Small intestine (tissue), 7 donors: ENCODE results near the gene MYRF. TPM values are rescaled to one million over a fixed set of nuclear protein-coding genes. Genes with fewer than 3 reads are reported as not detected.

Experiments used
- DNase-seq, 2 donors: peaks; one replicate each; pipeline versions ENCODE4 v3.0.0 to v3.0.0-alpha.2; 2013
- FAIRE-seq: peaks from 2 replicates; lab custom pipeline; 2012; peaks lifted over from hg19 to GRCh38; lab: Jason Lieb, UNC
- H3K27ac ChIP-seq, 3 donors: one replicate each; pipeline ENCODE4 v1.5.1; 2013; ENCODE audit warnings: low read length in 2 of 3, mild to moderate bottlenecking in 2 of 3, control low read depth in 1 of 3, inconsistent platforms in 1 of 3, low read depth in 1 of 3, moderate library complexity in 1 of 3
- H3K27me3 ChIP-seq, 3 donors: one replicate each; pipeline ENCODE4 v1.6.1; 2013; ENCODE audit warnings: low read length in 3 of 3, inconsistent platforms in 1 of 3; ENCODE audit not compliant: control insufficient read depth in 3 of 3, insufficient read depth in 3 of 3
- H3K36me3 ChIP-seq, 3 donors: one replicate each; pipeline ENCODE4 v1.6.1; 2013; ENCODE audit warnings: low read length in 3 of 3, inconsistent platforms in 1 of 3, low read depth in 1 of 3, mild to moderate bottlenecking in 1 of 3, moderate library complexity in 1 of 3; ENCODE audit not compliant: control insufficient read depth in 3 of 3, insufficient read depth in 2 of 3
- H3K4me1 ChIP-seq, 3 donors: one replicate each; pipeline ENCODE4 v1.6.1; 2013; ENCODE audit warnings: low read length in 2 of 3, inconsistent platforms in 1 of 3, low read depth in 1 of 3, mild to moderate bottlenecking in 1 of 3, moderate library complexity in 1 of 3; ENCODE audit not compliant: control insufficient read depth in 3 of 3, insufficient read depth in 2 of 3
- H3K4me3 ChIP-seq, 3 donors: one replicate each; pipeline ENCODE4 v1.5.1; 2013; ENCODE audit warnings: low read length in 3 of 3, control low read depth in 1 of 3, inconsistent platforms in 1 of 3, low read depth in 1 of 3, mild to moderate bottlenecking in 1 of 3, moderate library complexity in 1 of 3
- H3K9me3 ChIP-seq, 2 donors: one replicate each; pipeline ENCODE4 v1.6.1; 2013; ENCODE audit warnings: low read depth in 1 of 2, low read length in 1 of 2; ENCODE audit not compliant: control insufficient read depth in 2 of 2, insufficient read depth in 1 of 2
- WGBS, 3 donors: extraction: QIAGEN DNeasy Blood & Tissue Kit; methylation state at CpG; one replicate each; pipeline ENCODE4 v1.1.7; 2013; 5-methylcytosine and 5-hydroxymethylcytosine counted together
- polyA plus RNA-seq, 4 donors: library from polyadenylated mRNA; stranded (reverse) in 3 of 4; unstranded in 1 of 4; fragments of 200-250 nt in 3 of 4; fragments of 120-200 nt in 1 of 4; gene quantifications; one replicate each; pipeline versions ENCODE4 v1.2.1 to v1.2.3, GENCODE V29; 2013
- donor health status: healthy with polysubstance abuse.
- donor health status: control.
- donor health status: control.
- donor health status: Bipolar disorder and iron deficiency.
- donor health status: healthy.

Gene MYRF
- polyA plus RNA-seq, 4 donors, result 19.9 to 48.1 (median 22.3) TPM

DNA sequence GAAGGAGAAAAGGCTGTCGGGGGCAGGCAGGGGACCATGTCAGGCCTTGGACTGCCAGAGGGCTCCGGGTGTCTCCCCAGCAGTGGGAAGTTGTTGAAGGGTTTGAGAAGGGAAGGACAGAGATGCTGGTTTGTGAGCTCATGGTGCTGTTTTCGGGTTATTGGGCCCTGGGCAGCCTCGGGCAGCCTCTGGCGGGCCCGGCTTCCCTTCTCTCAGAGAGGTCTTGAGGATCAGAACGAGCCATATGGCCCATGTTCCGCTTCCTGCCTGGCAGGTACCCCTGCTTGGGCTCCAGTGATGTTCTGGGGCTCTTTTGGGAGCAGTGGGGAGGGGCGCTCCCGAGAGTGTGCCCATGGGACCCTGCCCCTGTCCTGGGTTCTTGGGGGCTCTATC lies 9.8 kb downstream of the MYRF start:
- no peaks in the 10 kb centered on the region for H3K27me3 ChIP-seq
- no peak for FAIRE-seq
- DNase-seq, result no peak
- H3K36me3 ChIP-seq, result peaks cover 0 to 71% (median 0%) of the 10 kb centered on the region in 3 donors
- H3K4me3 ChIP-seq, result no peak overlapping the region
- 78 to 89% (median 78%) methylated on average over 9 to 10 of the region's 10 CpGs for WGBS, 3 donors
- no peak overlapping the region for H3K27ac ChIP-seq
- no peaks in the 10 kb centered on the region for H3K9me3 ChIP-seq
- peaks cover 0 to 58% (median 3%) of the 10 kb centered on the region in 3 donors for H3K4me1 ChIP-seq

GRCh38 chr11:61762798-61763197 lies 10.4 kb downstream of the MYRF start:
- WGBS, 3 donors, result 49 to 85% (median 75%) methylated on average over 14 to 15 of the region's 15 CpGs
- FAIRE-seq (no peak), DNase-seq (no peak)
- Histone ChIP-seq H3K9me3 (no peaks in the 10 kb centered on the region), H3K36me3 (peaks cover 0 to 69% (median 0%) of the 10 kb centered on the region in 3 donors), H3K27ac (peak overlapping the region in 1 of 3 donors; percentile 18), H3K4me3 (no peak overlapping the region), H3K27me3 (no peaks in the 10 kb centered on the region), H3K4me1 (peaks cover 0 to 54% (median 2%) of the 10 kb centered on the region in 3 donors)

DNA sequence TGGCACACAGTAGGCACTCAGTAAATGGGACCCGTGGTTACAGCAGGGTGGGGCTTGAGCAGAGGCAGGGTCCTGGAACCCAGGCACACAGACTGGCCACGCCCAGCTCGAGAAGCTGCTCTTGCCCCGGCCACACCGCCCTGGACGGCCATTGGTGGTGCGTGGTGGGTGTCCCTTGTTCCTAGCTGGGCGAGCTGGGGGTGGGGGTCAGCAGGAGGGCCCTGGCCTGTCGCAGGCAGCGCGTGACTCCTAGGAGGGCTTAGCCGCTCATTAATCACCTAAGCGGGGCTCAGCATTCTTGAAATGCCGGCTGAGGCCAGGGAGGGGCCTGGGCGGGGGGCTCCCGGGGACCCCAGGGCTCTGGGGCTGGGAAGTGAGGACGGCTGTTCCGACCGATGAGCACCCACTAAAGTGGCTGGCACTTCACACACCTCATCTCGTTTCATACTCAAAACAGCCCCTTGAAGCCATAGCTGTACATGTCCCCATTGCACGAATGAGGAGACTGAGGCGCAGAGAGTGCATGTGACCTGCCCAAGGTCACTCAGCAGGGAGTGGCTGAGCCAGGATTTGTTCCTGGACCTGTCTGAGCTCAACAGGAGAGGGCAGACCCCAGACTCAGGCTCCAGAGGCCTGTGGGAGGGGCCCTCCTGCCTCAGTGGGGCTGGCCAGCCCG lies 11.6 kb downstream of the MYRF start:
- Histone ChIP-seq H3K27me3 (no peaks in the 10 kb centered on the region), H3K4me3 (no peak overlapping the region), H3K36me3 (peaks cover 0 to 67% (median 0%) of the 10 kb centered on the region in 3 donors), H3K9me3 (no peaks in the 10 kb centered on the region), H3K27ac (peak overlapping the region in 1 of 3 donors; percentile 67), H3K4me1 (peaks cover 0 to 55% (median 0%) of the 10 kb centered on the region in 3 donors)
- DNase-seq (no peak), FAIRE-seq (no peak)
- WGBS, 3 donors, result 76 to 77% (median 76%) methylated on average over 23 of the region's 23 CpGs

- Histone ChIP-seq H3K9me3 (no peaks in the 10 kb centered on the region), H3K36me3 (peaks cover 0 to 71% (median 0%) of the 10 kb centered on the region in 3 donors), H3K4me3 (no peak overlapping the region), H3K27ac (peak overlapping the region in 1 of 3 donors; percentile 67), H3K27me3 (no peaks in the 10 kb centered on the region), H3K4me1 (peaks cover 0 to 62% (median 0%) of the 10 kb centered on the region in 3 donors)
- 49 to 58% (median 54%) methylated on average over 20 to 22 of the region's 22 CpGs for WGBS, 3 donors
- DNase-seq (peak; percentile 46 to 64), FAIRE-seq (no peak)
These were observed 12.3 kb downstream of the MYRF start for GRCh38 chr11:61764606-61765260.

DNA sequence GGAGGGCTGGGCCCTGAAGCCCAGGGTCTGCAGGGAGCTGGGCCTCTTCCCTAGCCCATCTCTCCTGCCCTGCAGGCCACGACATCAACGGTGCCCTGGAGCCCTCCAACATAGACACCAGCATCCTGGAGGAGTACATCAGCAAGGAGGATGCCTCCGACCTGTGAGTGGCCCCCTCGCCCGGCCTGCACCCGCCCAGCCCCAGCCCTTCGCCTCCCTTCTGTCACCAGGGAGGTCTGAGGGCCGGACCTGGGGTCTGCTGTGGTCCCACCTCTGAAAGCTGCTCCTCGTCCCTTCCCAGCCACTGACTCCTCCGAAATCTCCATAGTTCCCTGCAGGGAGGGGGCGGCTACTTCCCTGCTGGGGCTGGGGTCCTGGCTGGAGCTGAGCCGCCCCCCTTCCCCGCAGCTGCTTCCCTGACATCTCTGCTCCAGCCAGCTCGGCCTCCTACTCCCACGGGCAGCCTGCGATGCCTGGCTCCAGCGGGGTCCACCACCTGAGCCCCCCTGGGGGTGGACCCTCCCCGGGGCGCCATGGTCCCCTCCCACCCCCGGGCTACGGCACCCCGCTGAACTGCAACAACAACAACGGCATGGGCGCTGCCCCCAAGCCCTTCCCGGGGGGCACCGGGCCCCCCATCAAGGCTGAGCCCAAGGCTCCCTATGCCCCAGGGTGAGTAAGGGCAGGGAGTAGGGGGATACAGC lies 13.3 kb downstream of the MYRF start:
- Histone ChIP-seq H3K9me3 (no peaks in the 10 kb centered on the region), H3K4me1 (peaks cover 0 to 65% (median 0%) of the 10 kb centered on the region in 3 donors), H3K36me3 (peaks cover 0 to 70% (median 0%) of the 10 kb centered on the region in 3 donors), H3K27ac (peak overlapping the region in 1 of 3 donors; percentile 67), H3K27me3 (no peaks in the 10 kb centered on the region), H3K4me3 (no peak overlapping the region)
- FAIRE-seq, result no peak
- DNase-seq, result no peak
- 84 to 90% (median 85%) methylated on average over 18 to 26 of the region's 26 CpGs for WGBS, 3 donors

DNA sequence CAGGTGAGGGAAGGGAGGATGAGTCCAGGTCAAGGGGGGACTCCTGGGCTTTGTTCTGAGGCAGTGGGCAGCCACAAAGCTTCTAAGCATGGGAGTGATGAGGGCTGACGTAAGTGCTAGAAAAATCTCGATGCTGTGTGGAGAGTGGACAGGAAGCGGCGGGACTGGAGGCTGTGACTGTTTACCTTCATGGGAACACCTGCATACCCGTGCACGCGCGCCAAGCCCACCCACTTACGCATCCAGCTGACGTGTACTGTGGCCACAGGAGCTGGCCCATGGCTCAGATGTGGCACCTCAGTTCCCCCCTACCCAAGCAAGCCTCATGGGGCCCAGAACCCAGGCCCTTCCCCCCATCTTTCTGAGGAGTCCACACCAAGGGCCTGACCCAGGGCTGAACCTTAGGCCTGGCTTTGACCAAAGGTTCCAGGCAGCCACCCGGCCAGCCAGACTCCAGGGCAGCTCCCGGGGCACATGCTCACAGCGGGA lies 14.0 kb downstream of the MYRF start:
- Histone ChIP-seq H3K36me3 (peaks cover 0 to 71% (median 0%) of the 10 kb centered on the region in 3 donors), H3K4me3 (no peak overlapping the region), H3K4me1 (peaks cover 0 to 62% (median 0%) of the 10 kb centered on the region in 3 donors), H3K27ac (peak overlapping the region in 1 of 3 donors; percentile 28), H3K9me3 (no peaks in the 10 kb centered on the region), H3K27me3 (no peaks in the 10 kb centered on the region)
- FAIRE-seq, result no peak
- DNase-seq, result no peak
- 65 to 77% (median 70%) methylated on average over 13 of the region's 13 CpGs for WGBS, 3 donors

- H3K4me1 ChIP-seq, result peaks cover 0 to 68% (median 0%) of the 10 kb centered on the region in 3 donors
- no peak for FAIRE-seq
- H3K27me3 ChIP-seq, result no peaks in the 10 kb centered on the region
- H3K27ac ChIP-seq, result peak overlapping the region in 1 of 3 donors; percentile 75
- DNase-seq, result peak in 1 of 2 donors; percentile 58
- H3K4me3 ChIP-seq, result peak overlapping the region in 1 of 3 donors; percentile 6
- H3K36me3 ChIP-seq, result peaks cover 0 to 76% (median 0%) of the 10 kb centered on the region in 3 donors
- 47 to 58% (median 48%) methylated on average over 11 of the region's 11 CpGs for WGBS, 3 donors
- H3K9me3 ChIP-seq, result no peaks in the 10 kb centered on the region
These were observed 16.1 kb downstream of the MYRF start for GRCh38 chr11:61768376-61769076.
